Psoas muscle (tissue), 8 donors: ENCODE measurements around the gene ALDH18A1. TPM values are rescaled to one million over a fixed set of nuclear protein-coding genes. Genes with fewer than 3 reads are reported as not detected.

ENCODE experiments used
- ATAC-seq, 4 donors: fragments of 200-7000 bp; cut with Tn5 transposase; one replicate each; pipeline ENCODE4 v1.9.1; 2020; ENCODE audit warnings: moderate library complexity in 3 of 4, mild to moderate bottlenecking in 2 of 4
- DNase-seq, 2 donors: peaks; one replicate each; pipeline ENCODE4 v3.0.0-alpha.2; 2020
- H3K27ac ChIP-seq: fragments of 200-600 bp; one replicate; pipeline ENCODE4 v1.8.0; 2022
- H3K27me3 ChIP-seq, 3 donors: fragments of 200-600 bp in 1 of 3; one replicate each; pipeline versions ENCODE4 v1.6.1 to v1.8.0; 2013 to 2022; ENCODE audit warnings: low read length in 2 of 3, mild to moderate bottlenecking in 2 of 3, moderate library complexity in 1 of 3; ENCODE audit not compliant: insufficient read depth in 3 of 3
- H3K36me3 ChIP-seq, 2 donors: fragments of 200-600 bp in 1 of 2; one replicate each; pipeline versions ENCODE4 v1.6.1 to v1.8.0; 2013 to 2022; ENCODE audit warnings: low read depth in 1 of 2, mild to moderate bottlenecking in 1 of 2, moderate library complexity in 1 of 2; ENCODE audit not compliant: insufficient read depth in 1 of 2
- H3K4me1 ChIP-seq: fragments of 200-600 bp; one replicate; pipeline ENCODE4 v1.8.0; 2022
- H3K4me3 ChIP-seq: fragments of 200-600 bp; one replicate; pipeline ENCODE4 v1.8.0; 2022; ENCODE audit warnings: mild to moderate bottlenecking
- H3K9me3 ChIP-seq: fragments of 200-600 bp; one replicate; pipeline ENCODE4 v1.8.0; 2022
- WGBS, 3 donors: extraction: QIAGEN DNeasy Blood & Tissue Kit; methylation state at CpG; one replicate each; pipeline versions ENCODE4 v1.1.6 to v1.1.7; 2013; 5-methylcytosine and 5-hydroxymethylcytosine counted together
- intact Hi-C, 2 donors: fragments of 100-400 bp; cut with DNase I; formaldehyde crosslinking; loops; one replicate each; pipeline versions ENCODE4 v1.11.0 to v1.14.2; 2022
- polyA plus RNA-seq, 3 donors: library from polyadenylated mRNA; stranded (reverse); fragments of 200-250 nt; gene quantifications; one replicate each; pipeline ENCODE4 v1.2.3, GENCODE V29; 2013
- total RNA-seq, 4 donors: library from RNA; stranded (reverse); fragmentation: NEBNext Ultra II Directional in 2 of 4; extraction: Animal tissue kit (Norgen Biotek cat#: 25700) in 2 of 4; gene quantifications; one replicate each; pipeline versions ENCODE4 v1.2.1 to v1.2.4, GENCODE V29; 2021 to 2023
- TF ChIP-seq, protein P1 (sequence below): fragments of 200-600 bp; IDR thresholded peaks from one replicate; pipeline ENCODE4 v1.8.0; 2022; ENCODE audit warnings: antibody characterized with exemption
- donor health status: healthy with polysubstance abuse.
- donor health status: DM: no; HTN: no; CAD: no; lungs with moderate emphysema.
- donor health status: Bipolar disorder and iron deficiency.
- donor health status: healthy.
- donor health status: DM: yes; HTN: yes; CAD: no.
- donor health status: DM: no; HTN: no; CAD: no.
- donor health status: DM: no; HTN: no; CAD: no.
- donor health status: DM: yes; HTN: yes; CAD: no.

The ALDH18A1 gene
- total and polyA plus RNA-seq, 7 donors, result 2.4 to 18.1 (median 5.7) TPM

DNA sequence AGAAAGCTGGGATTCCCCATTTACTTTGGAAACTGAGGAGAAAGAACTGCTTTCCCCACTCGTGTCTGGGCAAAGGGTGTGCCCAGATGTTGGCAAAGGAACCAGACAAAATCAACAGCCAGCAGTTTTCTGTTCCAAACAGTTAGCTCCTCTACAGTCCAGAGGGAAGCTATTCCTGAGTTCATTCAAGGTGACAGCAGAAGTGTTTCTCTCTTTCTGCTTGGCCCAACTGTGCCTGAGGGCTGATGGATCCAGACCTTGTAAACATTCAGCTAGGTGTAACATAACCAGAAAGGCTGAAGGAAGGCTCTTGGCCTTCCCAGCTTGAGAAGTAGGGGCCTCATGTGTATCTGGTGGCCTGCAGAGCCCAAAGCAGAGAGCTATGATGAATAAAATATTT, 7.0 kb upstream of the ALDH18A1 start:
- Histone ChIP-seq H3K4me3 (no peak overlapping the region), H3K4me1 (no peaks in the 10 kb centered on the region), H3K27ac (no peak overlapping the region), H3K9me3 (no peaks in the 10 kb centered on the region), H3K36me3 (peaks cover 0 to 23% of the 10 kb centered on the region in 2 donors), H3K27me3 (no peaks in the 10 kb centered on the region)
- 12 to 24% (median 18%) methylated on average over 1 of the region's 1 CpG for WGBS, 3 donors
- DNase-seq (no peak), ATAC-seq (no peak)
- intact Hi-C loops, result no loop called here
- TF ChIP-seq, protein P1, sequence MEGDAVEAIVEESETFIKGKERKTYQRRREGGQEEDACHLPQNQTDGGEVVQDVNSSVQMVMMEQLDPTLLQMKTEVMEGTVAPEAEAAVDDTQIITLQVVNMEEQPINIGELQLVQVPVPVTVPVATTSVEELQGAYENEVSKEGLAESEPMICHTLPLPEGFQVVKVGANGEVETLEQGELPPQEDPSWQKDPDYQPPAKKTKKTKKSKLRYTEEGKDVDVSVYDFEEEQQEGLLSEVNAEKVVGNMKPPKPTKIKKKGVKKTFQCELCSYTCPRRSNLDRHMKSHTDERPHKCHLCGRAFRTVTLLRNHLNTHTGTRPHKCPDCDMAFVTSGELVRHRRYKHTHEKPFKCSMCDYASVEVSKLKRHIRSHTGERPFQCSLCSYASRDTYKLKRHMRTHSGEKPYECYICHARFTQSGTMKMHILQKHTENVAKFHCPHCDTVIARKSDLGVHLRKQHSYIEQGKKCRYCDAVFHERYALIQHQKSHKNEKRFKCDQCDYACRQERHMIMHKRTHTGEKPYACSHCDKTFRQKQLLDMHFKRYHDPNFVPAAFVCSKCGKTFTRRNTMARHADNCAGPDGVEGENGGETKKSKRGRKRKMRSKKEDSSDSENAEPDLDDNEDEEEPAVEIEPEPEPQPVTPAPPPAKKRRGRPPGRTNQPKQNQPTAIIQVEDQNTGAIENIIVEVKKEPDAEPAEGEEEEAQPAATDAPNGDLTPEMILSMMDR, result no peak

DNA sequence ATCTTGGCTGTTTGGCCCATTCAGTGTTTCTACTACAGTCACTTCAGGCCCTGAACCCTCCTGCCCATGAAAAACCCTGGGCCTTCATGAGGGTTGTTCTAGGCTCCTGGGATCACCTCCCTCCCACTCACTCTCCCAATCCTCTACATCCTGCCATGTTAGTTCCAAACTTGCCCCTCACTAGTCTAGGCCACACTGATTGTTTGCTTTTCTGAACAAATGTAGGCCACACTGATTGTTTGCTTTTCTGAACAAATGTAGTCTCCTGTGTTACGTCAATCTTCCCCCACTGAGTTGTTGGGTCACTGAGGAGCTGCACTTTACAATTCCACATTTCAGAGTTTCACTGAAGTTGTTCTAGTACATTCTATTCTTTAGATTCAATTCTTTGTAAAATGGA, 5.3 kb upstream of the ALDH18A1 start:
- intact Hi-C loops, result no loop called here
- no peak overlapping the region for H3K27ac ChIP-seq
- DNase-seq, result no peak
- no peaks in the 10 kb centered on the region for H3K4me1 ChIP-seq
- no peak for ATAC-seq
- WGBS, 3 donors, result 97 to 100% (median 100%) methylated on average over 1 of the region's 1 CpG
- H3K4me3 ChIP-seq, result no peak overlapping the region
- no peaks in the 10 kb centered on the region for H3K9me3 ChIP-seq
- TF ChIP-seq, protein P1, result no peak
- H3K36me3 ChIP-seq, result peaks cover 0 to 14% of the 10 kb centered on the region in 2 donors
- H3K27me3 ChIP-seq, result no peaks in the 10 kb centered on the region

DNA sequence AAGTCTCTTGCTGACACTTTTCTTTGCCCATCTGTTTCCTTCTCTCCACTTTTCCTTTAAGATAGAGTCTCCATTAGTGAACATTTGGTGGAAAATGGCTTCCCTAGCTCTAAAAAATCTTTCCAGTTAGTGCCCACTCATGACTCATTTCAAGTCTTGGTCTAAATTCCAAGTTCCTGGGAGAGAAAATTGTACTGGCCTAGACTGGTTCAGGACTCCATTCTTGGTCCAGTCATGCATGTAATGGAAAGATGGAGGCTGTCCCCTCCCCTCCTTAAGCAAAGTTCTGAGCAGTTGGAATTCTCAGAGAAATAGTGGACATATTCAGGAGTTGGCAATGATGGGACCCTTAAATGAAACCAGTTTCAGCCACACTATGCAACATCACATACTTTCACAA, 3.8 kb upstream of the ALDH18A1 start:
- DNase-seq, result no peak
- no peak for ATAC-seq
- no peak overlapping the region for H3K4me3 ChIP-seq
- H3K27me3 ChIP-seq, result no peaks in the 10 kb centered on the region
- H3K36me3 ChIP-seq, result peaks cover 0 to 14% of the 10 kb centered on the region in 2 donors
- no peaks in the 10 kb centered on the region for H3K9me3 ChIP-seq
- no peak overlapping the region for H3K27ac ChIP-seq
- H3K4me1 ChIP-seq, result no peaks in the 10 kb centered on the region
- intact Hi-C loops, result no loop called here
- TF ChIP-seq, protein P1, result no peak

DNA sequence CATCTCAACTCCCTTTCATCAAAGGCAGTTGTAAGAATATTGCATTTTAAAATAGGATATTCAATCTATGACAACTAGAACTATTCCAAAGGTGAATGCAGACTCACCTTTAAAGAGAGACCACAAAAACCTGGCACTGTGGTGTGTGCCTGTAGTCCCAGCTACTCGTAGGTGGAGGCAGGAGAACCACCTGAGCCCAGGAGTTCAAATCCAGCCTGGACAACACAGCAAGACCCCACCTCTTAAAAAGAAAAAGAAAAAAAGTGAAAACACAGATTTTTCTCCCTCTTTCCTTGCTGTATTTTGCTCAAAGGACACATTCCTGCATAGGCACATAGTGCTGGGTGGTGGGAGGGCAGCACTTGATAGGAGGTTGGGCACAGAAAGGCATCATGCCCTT, 739 bp upstream of the ALDH18A1 start:
- no peak for ATAC-seq
- Histone ChIP-seq H3K4me3 (peak overlapping the region; percentile 98), H3K9me3 (no peaks in the 10 kb centered on the region), H3K4me1 (no peaks in the 10 kb centered on the region), H3K36me3 (peaks cover 0 to 12% of the 10 kb centered on the region in 2 donors), H3K27me3 (no peaks in the 10 kb centered on the region), H3K27ac (no peak overlapping the region)
- DNase-seq, result no peak
- TF ChIP-seq, protein P1, result no peak
- intact Hi-C loops, result no loop called here
- 51 to 100% (median 100%) methylated on average over 1 of the region's 1 CpG for WGBS, 3 donors

DNA sequence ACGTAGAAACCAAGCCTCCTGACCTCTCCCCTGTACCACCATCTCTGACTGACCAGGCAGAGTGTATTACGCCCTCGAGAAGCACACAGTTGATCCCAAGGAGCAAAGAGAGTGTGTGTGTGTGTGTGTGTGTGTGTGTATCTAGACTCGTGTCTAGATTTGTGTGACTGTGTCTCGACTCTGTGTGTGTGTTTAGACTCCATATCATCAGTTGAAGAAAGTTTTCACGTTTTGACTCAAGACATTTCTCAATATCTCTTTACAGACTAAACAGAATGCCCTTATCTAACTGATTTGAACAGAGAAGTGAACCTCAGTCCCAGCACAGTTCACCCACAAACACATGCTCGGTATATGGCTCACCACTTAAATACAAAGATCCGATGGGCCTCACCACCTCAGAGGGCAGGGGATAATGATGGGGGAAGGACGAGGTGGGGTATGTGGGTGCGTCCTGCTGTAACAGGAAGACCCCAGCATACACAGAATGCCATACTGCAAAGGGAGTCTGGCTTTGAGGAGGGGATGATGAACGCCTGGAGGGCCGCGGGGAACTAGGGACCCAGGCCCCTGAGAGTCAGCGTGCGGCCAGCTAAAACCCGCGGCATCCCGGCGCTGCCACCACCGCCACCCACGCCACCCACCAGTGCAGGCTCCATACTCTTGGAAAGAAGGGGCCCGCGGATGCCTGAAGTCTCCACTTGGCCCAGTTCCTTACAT, 780 bp downstream of the ALDH18A1 start:
- intact Hi-C loops, result no loop called here
- Histone ChIP-seq H3K27me3 (no peaks in the 10 kb centered on the region), H3K36me3 (peaks cover 0 to 25% of the 10 kb centered on the region in 2 donors), H3K4me1 (no peaks in the 10 kb centered on the region), H3K9me3 (no peaks in the 10 kb centered on the region), H3K27ac (peak overlapping the region; percentile 69), H3K4me3 (peak overlapping the region; percentile 98)
- ATAC-seq, result peak; percentile 3 to 17 (median 14)
- 14 to 23% (median 15%) methylated on average over 20 to 23 of the region's 23 CpGs for WGBS, 3 donors
- no peak for DNase-seq
- TF ChIP-seq, protein P1, result no peak
